GM21447 (cell line): ENCODE results near the gene A1BG.

Experiments used
- ATAC-seq: cut with Tn5 transposase; IDR thresholded peaks from one replicate; pipeline ENCODE4 v1.9.1; 2021; ENCODE audit not compliant: unreplicated experiment

Gene A1BG

GRCh38 chr19:58300620-58301019, 52.7 kb downstream of the A1BG start:
- ATAC-seq, result no peak

GRCh38 chr19:58296104-58296503, 57.2 kb downstream of the A1BG start:
- no peak for ATAC-seq
